Measurements from ENCODE around the gene IPCEF1. TPM values are rescaled to one million over a fixed set of nuclear protein-coding genes. Genes with fewer than 3 reads are reported as not detected.

The IPCEF1 gene
- total and polyA plus RNA-seq, 2 donors (not counting 3 experiments of a cell fraction or from before 2014, with no cell fraction given), result 0.01 to 0.51 TPM

- Histone ChIP-seq H4K20me1 (replicated peaks; ENCODE audit: control insufficient read depth, extremely low read depth, insufficient read depth, low read length) (no peaks in the 10 kb centered on the region), H3K36me3 (ENCODE audit: control insufficient read depth in 2 of 2, extremely low read depth in 1 of 2, insufficient read depth in 2 of 2, low read length in 2 of 2) (no peaks in the 10 kb centered on the region), H3K4me2 (ENCODE audit: insufficient read depth, low read length) (peak overlapping the region; percentile 40), H3K27me3 (ENCODE audit: control insufficient read depth in 2 of 2, insufficient read depth in 2 of 2, low read length in 2 of 2) (no peaks in the 10 kb centered on the region), H3K9me3 (replicated peaks; ENCODE audit: control insufficient read depth, insufficient read depth, low read length) (no peaks in the 10 kb centered on the region), H3K9ac (replicated peaks; ENCODE audit: extremely low read depth, insufficient read depth, low read length) (no peak overlapping the region), H3K27ac (ENCODE audit: insufficient read depth, low read depth, low read length) (no peak overlapping the region), H3K4me1 (ENCODE audit: control insufficient read depth, extremely low read depth, insufficient read depth, low read length) (no peaks in the 10 kb centered on the region), H2AFZ (ENCODE audit: low read depth, low read length) (no peak overlapping the region), H3K9me1 (replicated peaks; ENCODE audit: control insufficient read depth, extremely low read depth, insufficient read depth, low read length) (no peaks in the 10 kb centered on the region), H3K79me2 (ENCODE audit: control insufficient read depth, insufficient read depth, low read length) (no peaks in the 10 kb centered on the region), H3K4me3 (replicated peaks in 1 of 3; ENCODE audit: insufficient read depth in 1 of 3, low read depth in 1 of 3, low read length in 3 of 3) (no peak overlapping the region)
- TF ChIP-seq CTCF (IDR thresholded peaks at IDR 0.05; ENCODE audit: extremely low read depth in 1 of 2, insufficient read depth in 1 of 2, low read depth in 1 of 2, low read length in 2 of 2) (peak; percentile 21 to 37), JUN (IDR thresholded peaks at IDR 0.05; ENCODE audit: borderline replicate concordance, insufficient read depth, insufficient read length, low read depth) (peak; percentile 1), MAX (IDR thresholded peaks at IDR 0.05; ENCODE audit: insufficient read depth, insufficient read length) (no peak), POLR2A (IDR thresholded peaks at IDR 0.05; ENCODE audit: low read depth, low read length) (no peak)
- peak; percentile 42 for DNase-seq (ENCODE audit: low read depth, low spot score)
- dilution Hi-C loops (cut with MboI; ENCODE audit: extremely low pct_ligation_motif_present, low sequenced_read_pairs), result no loop called here
- intact Hi-C loops (cut with micrococcal nuclease), result loop anchor here (1.0 to 5.0 kb wide), 2 partner anchors 95 to 123 kb away; no protein-coding TSS in a partner anchor
- BruUV-seq (replicated peaks), result no TSS peak
- ChIA-PET CTCF (interaction anchor here (0.5 to 3.6 kb wide), 43 partner anchors 8 to 399 kb away, joined by 3 to 53 read pairs (median 4); partner anchors contain the start of genes CNKSR3 and IPCEF1), POLR2A (no interaction called here)
- FAIRE-seq, result no peak
These were observed 79.6 kb downstream of the IPCEF1 start for GRCh38 chr6:154276810-154277628.
